ENCODE data around the gene IRAK1.

Gene IRAK1

GRCh38 chrX:154040307-154040756 lies 20.6 kb upstream of the IRAK1 start:
- DNase-seq (ENCODE audit: low read depth): peak; percentile 80

DNA sequence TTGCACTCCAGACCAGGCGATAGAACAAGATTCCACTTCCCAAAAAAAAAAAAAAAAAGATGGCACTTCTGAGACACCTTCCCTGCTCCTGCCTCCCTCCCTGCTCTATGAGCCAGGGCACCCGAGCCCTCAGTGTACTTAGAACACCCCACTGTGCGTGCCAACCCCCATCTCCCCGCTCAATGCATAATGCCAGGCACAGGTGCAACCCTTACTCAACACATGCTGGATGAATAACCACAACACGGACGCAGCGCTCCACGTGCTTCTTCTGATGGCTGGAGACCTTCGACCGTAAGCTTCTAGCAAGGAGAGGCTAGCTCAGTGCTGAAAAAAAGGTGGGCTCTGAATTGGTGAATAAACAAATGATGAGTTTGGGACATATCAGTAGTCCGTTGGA lies 19.9 kb upstream of the IRAK1 start:
- no peak for DNase-seq (ENCODE audit: low read depth)

- no peak for DNase-seq (ENCODE audit: low read depth)
These were observed 19.0 kb upstream of the IRAK1 start for GRCh38 chrX:154038656-154039055.

- DNase-seq (ENCODE audit: low read depth): no peak
These were observed 18.1 kb upstream of the IRAK1 start for GRCh38 chrX:154037754-154038153.

GRCh38 chrX:154036513-154036912 lies 16.8 kb upstream of the IRAK1 start:
- no peak for DNase-seq (ENCODE audit: low read depth)

- no peak for DNase-seq (ENCODE audit: low read depth)
These were observed 14.1 kb upstream of the IRAK1 start for GRCh38 chrX:154033848-154034247.

DNA sequence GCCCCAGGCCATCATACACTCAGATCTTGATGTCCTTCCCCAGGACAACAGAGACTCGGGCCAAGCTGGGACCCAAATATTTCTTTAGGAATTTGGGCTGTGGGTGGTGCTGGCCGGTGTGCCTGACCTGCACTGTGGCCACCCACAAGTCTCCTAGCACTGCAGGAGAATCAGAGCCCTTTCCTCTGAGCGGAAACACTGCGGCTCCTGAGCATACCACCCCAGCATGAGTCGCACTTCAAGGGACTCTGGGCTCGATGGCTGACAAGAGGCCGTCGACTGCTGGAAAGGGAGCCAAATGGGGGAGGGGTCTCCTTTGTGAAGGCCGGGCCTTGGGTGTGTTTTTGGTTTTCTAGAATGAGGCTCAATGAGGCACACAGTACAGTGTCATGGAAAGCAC lies 13.0 kb upstream of the IRAK1 start:
- no peak for DNase-seq (ENCODE audit: low read depth)

GRCh38 chrX:154032160-154032559 lies 12.5 kb upstream of the IRAK1 start:
- no peak for DNase-seq (ENCODE audit: low read depth)

GRCh38 chrX:154030715-154031305 lies 11.1 kb upstream of the IRAK1 start:
- no peak for DNase-seq (ENCODE audit: low read depth)

DNA sequence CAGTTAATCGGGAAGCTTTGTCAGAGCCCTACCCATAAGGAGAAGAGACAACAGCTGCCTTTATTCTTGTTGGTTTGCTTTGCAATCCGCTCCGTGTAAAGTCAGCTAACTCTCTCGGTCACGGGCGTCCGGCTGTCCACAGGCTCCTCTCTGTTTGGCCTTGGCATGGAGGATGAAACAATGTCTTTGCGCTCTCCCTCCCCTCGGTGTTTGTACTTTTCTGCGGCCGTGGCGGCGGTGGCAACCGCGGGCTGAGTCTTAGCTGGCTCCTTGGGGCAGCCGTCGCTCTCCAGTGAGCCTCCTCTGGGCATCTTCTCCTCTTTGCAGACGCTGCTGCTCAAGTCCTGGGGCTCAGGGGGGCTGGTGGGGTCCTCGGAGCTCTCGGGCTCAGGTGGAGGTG lies 10.6 kb upstream of the IRAK1 start:
- DNase-seq (ENCODE audit: low read depth): no peak

DNA sequence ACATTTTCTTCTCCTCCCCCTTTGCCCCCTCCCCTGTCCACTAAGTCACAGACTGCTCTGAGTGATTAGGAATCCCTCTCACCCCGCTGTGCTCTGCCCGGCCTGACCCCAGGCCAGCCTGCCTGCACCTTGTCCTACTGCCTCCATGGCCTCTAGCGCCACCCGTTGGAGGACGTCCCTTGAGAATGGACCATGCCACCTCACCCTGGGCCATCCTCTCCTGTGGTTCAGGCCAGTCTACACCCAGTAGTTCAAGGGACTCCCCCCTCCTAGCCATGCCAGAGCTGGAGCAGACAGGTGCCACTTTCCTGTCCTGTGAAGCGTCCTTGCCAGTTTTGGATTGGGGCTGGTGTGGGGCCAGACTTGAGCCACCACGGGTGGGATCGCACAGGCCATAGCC lies 9.7 kb upstream of the IRAK1 start:
- no peak for DNase-seq (ENCODE audit: low read depth)

- DNase-seq (ENCODE audit: low read depth): no peak
These were observed 8.9 kb upstream of the IRAK1 start for GRCh38 chrX:154028502-154029184.

DNA sequence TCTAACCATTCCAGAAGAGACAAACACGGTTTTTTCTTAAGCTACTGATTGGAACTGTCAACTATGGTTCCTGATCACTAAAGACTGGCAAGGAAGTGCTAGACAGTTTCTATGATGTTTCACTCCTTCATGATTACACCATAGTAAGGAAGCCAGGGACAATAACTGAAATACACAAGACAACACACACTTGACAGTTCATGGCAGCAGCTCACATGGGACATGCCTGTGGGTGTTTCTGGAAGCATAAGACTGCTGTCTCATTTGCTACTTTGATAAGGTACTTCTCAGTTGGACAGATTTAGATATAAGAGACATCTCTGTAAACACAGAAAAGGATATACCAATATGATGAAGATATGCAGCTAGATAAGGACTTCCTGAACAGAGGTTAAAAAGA lies 8.3 kb upstream of the IRAK1 start:
- DNase-seq (ENCODE audit: low read depth): no peak

DNA sequence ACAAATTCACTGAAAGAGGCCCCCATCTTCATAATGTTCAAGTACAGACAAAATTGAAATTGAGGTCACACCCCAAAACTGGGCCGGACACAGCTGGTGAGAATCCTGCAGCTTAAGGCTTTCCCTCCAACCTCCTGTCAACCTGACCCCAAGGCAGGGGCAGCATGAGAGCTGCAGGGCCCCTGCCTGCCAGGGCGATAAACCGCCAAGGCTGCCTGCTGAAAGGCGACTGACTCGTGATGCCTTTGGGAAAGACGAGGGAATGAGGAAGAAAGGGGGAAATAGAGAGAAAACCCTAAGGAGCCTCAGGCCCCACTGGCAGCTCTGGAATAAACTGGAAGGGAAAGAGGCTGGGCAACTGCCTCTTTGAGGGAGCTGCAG lies 7.3 kb upstream of the IRAK1 start:
- no peak for DNase-seq (ENCODE audit: low read depth)

DNA sequence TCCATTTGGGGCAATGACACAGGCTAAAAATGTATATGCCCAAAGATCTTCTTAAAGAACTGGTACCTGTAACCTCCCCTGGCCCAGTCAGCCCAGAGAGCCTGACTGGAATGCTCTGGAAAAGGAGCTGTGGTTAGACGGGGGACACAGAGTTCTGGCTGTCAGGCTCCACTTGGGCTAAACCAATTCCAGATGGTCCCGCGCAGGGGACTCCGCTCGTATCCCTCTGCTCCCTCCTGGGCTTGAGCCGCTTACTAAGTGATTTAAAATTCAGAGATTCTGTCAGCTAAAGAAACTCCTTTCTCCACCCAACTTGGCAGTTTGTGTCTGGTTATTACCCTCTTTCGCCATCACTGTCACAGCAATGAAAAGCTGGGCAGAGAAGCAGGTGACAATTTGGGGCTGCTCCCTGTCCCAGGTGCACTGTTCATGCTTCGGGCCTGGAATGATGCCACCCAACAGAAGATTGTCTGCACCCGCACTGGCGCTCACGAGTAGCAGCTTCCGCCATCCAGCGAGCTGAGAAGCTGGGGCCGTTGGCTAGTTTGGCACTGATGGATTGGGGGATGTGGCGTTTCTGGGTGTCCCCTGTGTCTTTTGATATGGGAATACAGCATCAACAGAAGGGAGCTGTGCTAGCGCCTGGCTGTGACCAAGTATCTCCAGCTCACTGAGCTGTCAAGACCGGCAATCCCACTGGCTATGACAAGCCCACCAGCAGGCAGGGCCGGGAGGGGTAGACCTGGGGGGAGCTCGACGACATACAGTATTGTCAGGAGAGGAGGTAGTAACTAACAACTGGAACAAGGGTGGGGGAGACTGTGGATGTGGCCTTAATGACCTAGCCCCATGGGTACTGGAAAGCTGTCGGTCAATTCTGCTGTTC lies 6.7 kb upstream of the IRAK1 start:
- DNase-seq (ENCODE audit: low read depth): no peak

DNA sequence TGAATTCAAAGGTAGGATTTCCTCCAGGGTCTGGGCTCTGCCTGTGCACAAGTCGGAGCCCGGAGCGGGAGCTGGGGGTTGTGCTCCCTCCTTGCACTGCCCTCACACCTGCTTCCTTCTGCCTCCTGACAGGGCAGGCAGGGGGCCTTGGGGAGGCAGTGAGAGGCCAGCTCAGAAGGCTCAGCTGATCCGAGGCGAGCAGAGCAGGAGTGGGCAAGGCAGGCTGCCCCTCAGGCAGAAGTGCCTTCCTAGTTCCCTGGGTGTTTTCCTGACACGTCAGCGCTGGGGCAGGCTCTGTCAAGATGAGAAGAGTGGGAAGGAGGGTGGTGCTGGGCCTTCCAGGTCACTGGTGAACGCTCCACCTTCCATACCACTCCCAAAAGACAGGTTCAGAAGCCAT lies 5.5 kb upstream of the IRAK1 start:
- DNase-seq (ENCODE audit: low read depth): no peak

DNA sequence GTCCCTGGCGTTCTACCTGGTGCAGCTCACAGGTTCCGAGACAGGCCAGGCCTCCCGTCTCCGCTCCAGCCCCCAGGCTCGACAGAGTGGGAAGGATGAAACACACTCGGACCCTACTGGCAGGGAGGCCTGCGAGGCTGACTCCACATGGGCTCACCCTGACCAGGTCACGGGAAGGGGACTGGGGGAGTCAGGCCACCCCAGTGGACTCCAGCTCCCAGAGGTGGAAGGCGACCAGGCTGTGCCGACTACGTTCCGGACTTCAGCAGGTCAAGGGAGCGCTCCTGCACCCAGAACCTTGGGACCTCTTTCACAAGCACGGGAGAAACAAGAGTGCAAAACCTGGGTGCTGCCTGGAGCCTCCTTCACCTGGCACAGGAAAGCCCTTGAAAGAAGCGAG lies 4.6 kb upstream of the IRAK1 start:
- no peak for DNase-seq (ENCODE audit: low read depth)

GRCh38 chrX:154023276-154024000 lies 3.7 kb upstream of the IRAK1 start:
- DNase-seq (ENCODE audit: low read depth): no peak

GRCh38 chrX:154022108-154022507 lies 2.4 kb upstream of the IRAK1 start:
- no peak for DNase-seq (ENCODE audit: low read depth)

DNA sequence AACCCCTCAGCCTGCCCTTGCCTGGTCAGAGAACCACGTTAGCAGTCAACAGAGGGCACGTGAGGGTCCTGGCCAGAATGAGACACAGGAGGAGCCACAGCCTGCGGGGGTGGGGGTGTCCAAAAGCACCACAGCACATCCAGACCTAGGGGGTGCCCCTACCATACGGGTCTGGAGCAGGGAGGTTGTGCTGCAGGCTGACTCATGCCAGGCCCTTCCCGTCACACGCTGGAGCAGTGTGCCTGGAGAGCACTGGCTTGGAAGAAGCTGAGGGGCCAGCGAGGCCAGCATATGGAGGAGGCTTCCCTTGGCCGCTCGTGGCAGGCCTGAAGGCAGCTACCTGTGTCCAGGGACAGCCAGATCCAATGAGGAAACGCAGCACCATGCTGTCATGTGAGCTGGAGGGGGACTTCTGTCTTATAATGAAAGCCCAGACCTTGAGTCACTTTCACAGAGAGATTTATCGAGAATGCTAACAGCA lies 1.5 kb upstream of the IRAK1 start:
- no peak for DNase-seq (ENCODE audit: low read depth)

GRCh38 chrX:154020536-154021115 lies 924 bp upstream of the IRAK1 start:
- DNase-seq (ENCODE audit: low read depth): no peak

- no peak for DNase-seq (ENCODE audit: low read depth)
These were observed 561 bp downstream of the IRAK1 start for GRCh38 chrX:154019061-154019621.
